Measurements from ENCODE around the gene TSR1.
A peak's percentile ranks its signal among the peaks of the same experiment; 100 is the strongest.

TSR1 gene

DNA sequence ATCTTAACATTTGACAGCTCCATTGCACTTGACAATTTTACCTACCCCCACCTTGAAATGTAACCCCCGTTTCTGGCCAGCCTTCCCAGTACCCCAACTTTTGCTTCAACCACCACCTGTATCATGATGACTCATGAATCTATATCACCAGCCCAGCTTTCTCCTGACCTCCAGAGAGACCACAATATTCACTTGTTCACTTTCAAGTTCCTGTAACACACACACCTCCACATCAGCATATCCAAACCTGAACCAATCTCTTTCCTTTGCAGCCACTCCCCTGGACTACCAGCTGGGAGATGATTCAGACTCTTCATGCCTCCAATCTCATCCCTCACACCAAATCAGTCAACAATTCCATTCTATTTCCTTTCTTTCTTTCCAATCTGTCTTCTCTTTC lies 40.7 kb downstream of the TSR1 start:
- TF ChIP-seq, protein P1, sequence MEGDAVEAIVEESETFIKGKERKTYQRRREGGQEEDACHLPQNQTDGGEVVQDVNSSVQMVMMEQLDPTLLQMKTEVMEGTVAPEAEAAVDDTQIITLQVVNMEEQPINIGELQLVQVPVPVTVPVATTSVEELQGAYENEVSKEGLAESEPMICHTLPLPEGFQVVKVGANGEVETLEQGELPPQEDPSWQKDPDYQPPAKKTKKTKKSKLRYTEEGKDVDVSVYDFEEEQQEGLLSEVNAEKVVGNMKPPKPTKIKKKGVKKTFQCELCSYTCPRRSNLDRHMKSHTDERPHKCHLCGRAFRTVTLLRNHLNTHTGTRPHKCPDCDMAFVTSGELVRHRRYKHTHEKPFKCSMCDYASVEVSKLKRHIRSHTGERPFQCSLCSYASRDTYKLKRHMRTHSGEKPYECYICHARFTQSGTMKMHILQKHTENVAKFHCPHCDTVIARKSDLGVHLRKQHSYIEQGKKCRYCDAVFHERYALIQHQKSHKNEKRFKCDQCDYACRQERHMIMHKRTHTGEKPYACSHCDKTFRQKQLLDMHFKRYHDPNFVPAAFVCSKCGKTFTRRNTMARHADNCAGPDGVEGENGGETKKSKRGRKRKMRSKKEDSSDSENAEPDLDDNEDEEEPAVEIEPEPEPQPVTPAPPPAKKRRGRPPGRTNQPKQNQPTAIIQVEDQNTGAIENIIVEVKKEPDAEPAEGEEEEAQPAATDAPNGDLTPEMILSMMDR (IDR thresholded peaks at IDR 0.05; ENCODE audit: low read depth, low read length): no peak
- H3K27me3 ChIP-seq: no peaks in the 10 kb centered on the region
- H3K4me1 ChIP-seq: no peaks in the 10 kb centered on the region
- no peak overlapping the region for H3K4me3 ChIP-seq (ENCODE audit: low read depth, low read length)
- DNase-seq: no peak
- peaks cover 3% of the 10 kb centered on the region; the same call in 1 of the 2 replicates for H3K36me3 ChIP-seq
- H3K9me3 ChIP-seq: no peaks in the 10 kb centered on the region

DNA sequence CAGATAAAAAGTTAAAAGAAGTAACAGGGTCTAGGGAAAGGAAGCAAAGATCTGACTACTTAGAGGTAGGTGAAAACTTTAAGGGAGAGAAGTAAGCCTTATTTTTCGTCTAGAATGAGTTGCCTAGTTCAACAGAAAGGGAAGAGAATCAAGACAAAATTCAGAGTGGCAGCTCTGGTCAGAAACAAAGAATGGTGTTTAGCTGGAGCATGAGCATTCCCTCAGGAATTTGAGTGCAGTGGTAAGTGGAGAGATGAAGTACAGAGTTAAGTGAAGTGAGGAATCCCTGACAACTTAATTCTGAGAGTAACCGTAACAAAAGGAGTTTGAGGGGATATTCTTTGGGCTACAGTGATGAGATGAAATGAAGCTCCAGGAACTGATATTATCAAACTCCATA lies 44.2 kb downstream of the TSR1 start:
- DNase-seq: no peak
- TF ChIP-seq, protein P1 (IDR thresholded peaks at IDR 0.05; ENCODE audit: low read depth, low read length): no peak
- no peaks in the 10 kb centered on the region for H3K4me1 ChIP-seq
- no peaks in the 10 kb centered on the region for H3K27me3 ChIP-seq
- no peak overlapping the region for H3K4me3 ChIP-seq (ENCODE audit: low read depth, low read length)
- no peaks in the 10 kb centered on the region for H3K9me3 ChIP-seq
- H3K36me3 ChIP-seq: peaks cover 5% of the 10 kb centered on the region

DNA sequence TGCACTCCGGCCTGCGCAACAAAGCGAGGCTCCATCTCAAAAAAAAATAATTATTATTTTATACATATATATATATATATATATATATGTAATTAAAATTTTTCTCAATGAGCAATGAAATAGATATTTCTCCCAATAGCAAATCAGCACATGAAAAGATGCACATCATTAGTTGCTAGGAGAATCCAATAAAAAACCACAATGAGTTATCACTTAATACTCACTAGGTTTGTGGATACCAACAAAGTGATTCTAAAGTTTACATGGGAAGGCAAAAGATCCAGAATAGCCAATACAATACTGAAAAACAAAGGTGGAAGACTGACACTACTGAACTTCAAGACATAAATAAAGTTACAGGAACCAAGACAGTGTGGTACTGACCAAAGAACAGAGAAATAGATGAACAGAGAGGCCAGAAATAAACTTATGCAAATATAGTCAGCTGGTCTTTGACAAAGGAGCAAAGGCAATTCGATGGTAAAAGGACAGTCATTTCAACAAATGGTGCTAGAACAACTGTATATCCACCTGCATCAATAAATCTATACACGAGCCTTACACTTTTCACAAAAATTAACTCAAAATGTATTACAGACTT lies 46.3 kb downstream of the TSR1 start:
- H3K4me3 ChIP-seq (ENCODE audit: low read depth, low read length): no peak overlapping the region
- H3K4me1 ChIP-seq: no peaks in the 10 kb centered on the region
- no peaks in the 10 kb centered on the region for H3K27me3 ChIP-seq
- H3K36me3 ChIP-seq: peaks cover 2% of the 10 kb centered on the region; the same call in 1 of the 2 replicates
- TF ChIP-seq, protein P1 (IDR thresholded peaks at IDR 0.05; ENCODE audit: low read depth, low read length): no peak
- DNase-seq: no peak
- no peaks in the 10 kb centered on the region for H3K9me3 ChIP-seq

DNA sequence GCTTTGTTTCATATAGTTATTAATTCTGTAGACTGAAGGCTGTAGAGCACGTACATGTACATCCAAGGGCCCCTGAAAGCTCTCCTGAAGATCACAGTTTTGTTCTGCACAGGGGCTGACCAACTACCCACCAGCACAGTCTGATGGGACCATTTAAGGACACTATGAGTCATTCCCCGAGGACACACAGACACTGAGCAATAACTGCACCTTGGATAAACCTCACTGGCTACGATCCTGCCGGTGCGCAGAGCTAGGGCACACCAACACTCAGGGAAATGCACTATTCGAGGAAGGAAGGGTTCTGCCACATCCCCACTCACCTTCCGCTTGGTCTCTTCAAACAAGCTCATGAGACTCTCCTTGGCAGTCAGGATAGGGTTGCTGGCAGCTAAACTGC lies 53.0 kb downstream of the TSR1 start:
- Histone ChIP-seq H3K36me3 (peaks cover 10% of the 10 kb centered on the region), H3K4me3 (ENCODE audit: low read depth, low read length) (no peak overlapping the region), H3K27me3 (no peaks in the 10 kb centered on the region), H3K9me3 (no peaks in the 10 kb centered on the region), H3K4me1 (no peaks in the 10 kb centered on the region)
- no peak for DNase-seq
- TF ChIP-seq, protein P1 (IDR thresholded peaks at IDR 0.05; ENCODE audit: low read depth, low read length): no peak

DNA sequence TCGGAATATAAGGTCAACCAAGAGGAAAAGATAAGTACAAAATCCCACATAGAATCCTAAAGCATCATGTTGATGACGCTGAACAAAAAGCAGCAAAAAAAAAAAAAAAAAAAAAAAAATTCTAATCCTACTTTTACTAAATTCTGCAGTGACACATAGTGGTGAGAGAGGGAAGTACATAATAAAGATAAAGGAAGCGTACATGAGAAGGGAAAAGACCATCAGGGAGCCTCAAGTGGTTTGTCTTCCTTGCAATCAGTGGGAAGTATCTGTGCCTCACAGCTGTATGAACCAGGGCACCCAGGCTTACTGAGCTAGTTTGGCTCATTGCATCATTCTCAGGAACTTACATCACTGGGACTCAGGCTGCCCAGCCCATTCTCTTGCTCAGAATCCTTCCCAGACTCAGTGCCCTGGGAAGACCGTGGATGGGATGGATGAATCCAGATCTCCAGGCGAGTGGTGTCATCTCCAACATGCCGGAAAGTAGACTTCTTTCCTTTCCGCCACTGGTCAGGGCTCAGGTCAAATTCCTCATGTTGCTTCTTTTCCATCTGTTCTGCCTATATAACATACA lies 53.9 kb downstream of the TSR1 start:
- H3K27me3 ChIP-seq: no peaks in the 10 kb centered on the region
- H3K4me3 ChIP-seq (ENCODE audit: low read depth, low read length): no peak overlapping the region
- H3K9me3 ChIP-seq: no peaks in the 10 kb centered on the region
- DNase-seq: no peak
- TF ChIP-seq, protein P1 (IDR thresholded peaks at IDR 0.05; ENCODE audit: low read depth, low read length): peak; percentile 37
- H3K36me3 ChIP-seq: peaks cover 10% of the 10 kb centered on the region
- H3K4me1 ChIP-seq: no peaks in the 10 kb centered on the region

DNA sequence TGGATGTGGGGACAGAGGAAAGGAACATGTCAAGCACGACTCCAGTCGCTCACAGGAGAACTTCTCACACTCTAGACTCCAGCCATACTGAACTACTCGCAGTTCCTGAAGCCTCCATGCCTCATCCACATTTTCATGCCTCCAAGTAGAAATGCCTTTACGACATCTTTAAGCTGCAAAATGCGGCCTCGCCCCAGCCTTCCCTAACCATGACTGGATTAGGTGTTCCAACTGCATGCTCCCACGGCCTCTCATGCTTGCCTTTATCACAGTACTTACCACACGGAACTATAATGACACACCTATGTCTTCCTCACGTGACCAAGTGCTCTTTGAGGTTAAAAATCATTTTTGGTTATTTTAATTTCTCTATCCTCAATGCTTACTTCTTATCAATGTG lies 56.5 kb downstream of the TSR1 start:
- Histone ChIP-seq H3K9me3 (no peaks in the 10 kb centered on the region), H3K4me3 (ENCODE audit: low read depth, low read length) (no peak overlapping the region), H3K36me3 (peaks cover 8% of the 10 kb centered on the region), H3K4me1 (no peaks in the 10 kb centered on the region), H3K27me3 (no peaks in the 10 kb centered on the region)
- DNase-seq: no peak
- TF ChIP-seq, protein P1 (IDR thresholded peaks at IDR 0.05; ENCODE audit: low read depth, low read length): no peak
